DND-41 (cell line): ENCODE results near the gene KCNAB2.

ENCODE experiments used
- EZH2 ChIP-seq: IDR thresholded peaks from 3 replicates; pipeline ENCODE4 v1.6.1; 2012; ENCODE audit warnings: borderline replicate concordance, low read depth, mild to moderate bottlenecking, moderate library complexity, low read length, inconsistent platforms; ENCODE audit not compliant: severe bottlenecking
- TF ChIP-seq, protein P1 (sequence below): IDR thresholded peaks from 2 replicates; pipeline ENCODE4 v1.5.1; 2012; ENCODE audit warnings: borderline replicate concordance, low read length, moderate library complexity, mild to moderate bottlenecking; ENCODE audit not compliant: poor library complexity, severe bottlenecking; ENCODE audit errors: extremely low read depth

DNA sequence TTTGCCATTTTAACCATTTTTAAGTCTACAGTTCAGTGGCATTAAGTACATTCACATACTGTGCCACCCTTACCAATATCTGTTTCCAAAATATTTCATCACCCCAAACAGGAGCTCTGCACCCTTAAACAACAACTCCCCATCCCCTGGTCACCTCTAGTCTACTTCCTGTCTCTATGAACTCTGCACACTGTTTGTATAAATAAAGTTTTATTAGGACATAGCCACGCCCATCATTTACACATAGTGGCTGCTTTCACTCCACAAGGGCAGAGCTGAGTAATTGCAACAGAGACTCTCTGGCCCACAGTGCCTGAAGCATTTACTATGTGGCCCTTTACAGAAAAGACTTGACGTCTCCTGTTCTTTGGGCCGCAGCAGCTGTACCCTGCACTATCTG is 30.1 kb downstream of the KCNAB2 start:
- TF ChIP-seq, protein P1, sequence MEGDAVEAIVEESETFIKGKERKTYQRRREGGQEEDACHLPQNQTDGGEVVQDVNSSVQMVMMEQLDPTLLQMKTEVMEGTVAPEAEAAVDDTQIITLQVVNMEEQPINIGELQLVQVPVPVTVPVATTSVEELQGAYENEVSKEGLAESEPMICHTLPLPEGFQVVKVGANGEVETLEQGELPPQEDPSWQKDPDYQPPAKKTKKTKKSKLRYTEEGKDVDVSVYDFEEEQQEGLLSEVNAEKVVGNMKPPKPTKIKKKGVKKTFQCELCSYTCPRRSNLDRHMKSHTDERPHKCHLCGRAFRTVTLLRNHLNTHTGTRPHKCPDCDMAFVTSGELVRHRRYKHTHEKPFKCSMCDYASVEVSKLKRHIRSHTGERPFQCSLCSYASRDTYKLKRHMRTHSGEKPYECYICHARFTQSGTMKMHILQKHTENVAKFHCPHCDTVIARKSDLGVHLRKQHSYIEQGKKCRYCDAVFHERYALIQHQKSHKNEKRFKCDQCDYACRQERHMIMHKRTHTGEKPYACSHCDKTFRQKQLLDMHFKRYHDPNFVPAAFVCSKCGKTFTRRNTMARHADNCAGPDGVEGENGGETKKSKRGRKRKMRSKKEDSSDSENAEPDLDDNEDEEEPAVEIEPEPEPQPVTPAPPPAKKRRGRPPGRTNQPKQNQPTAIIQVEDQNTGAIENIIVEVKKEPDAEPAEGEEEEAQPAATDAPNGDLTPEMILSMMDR, result no peak
- TF ChIP-seq EZH2, result no peak
